Natural killer cell treated with Interleukin-12 subunit alpha and Interleukin-12 subunit beta and Interleukin-15 and Interleukin-18, amount 100 ng/mL, for 72 hours (primary cell): ENCODE results near the gene SMIM3. TPM values are rescaled to one million over a fixed set of nuclear protein-coding genes. Genes with fewer than 3 reads are reported as not detected.

Source experiments
- ATAC-seq, 2 donors: fragments of 150-1000 bp; cut with Tn5 transposase in 1 of 2; sonication (Bioruptor Pico), chemical (Tn5 transposase) in 1 of 2; 2 replicates each; pipeline ENCODE4 v1.10.0; 2021
- DNase-seq: peaks from one replicate; pipeline ENCODE4 v3.0.0; 2022; ENCODE audit warnings: low spot score
- H3K27ac Mint-ChIP-seq, 2 donors: 1 replicate in 1 of 2; 2 replicates in 1 of 2; pipeline ENCODE4 v1.8.0; 2022; ENCODE audit warnings: mixed read lengths in 2 of 2, mild to moderate bottlenecking in 1 of 2, moderate library complexity in 1 of 2
- H3K27me3 Mint-ChIP-seq, 2 donors: 1 replicate in 1 of 2; 2 replicates in 1 of 2; pipeline ENCODE4 v1.8.0; 2022; ENCODE audit warnings: mixed read lengths in 2 of 2
- H3K36me3 Mint-ChIP-seq: one replicate; pipeline ENCODE4 v1.8.0; 2022; ENCODE audit warnings: mixed read lengths
- H3K4me1 Mint-ChIP-seq, 2 donors: 1 replicate in 1 of 2; 2 replicates in 1 of 2; pipeline ENCODE4 v1.8.0; 2022; ENCODE audit warnings: low read depth in 2 of 2, mixed read lengths in 2 of 2, mild to moderate bottlenecking in 1 of 2
- H3K4me3 Mint-ChIP-seq: one replicate; pipeline ENCODE4 v1.8.0; 2022; ENCODE audit warnings: mixed read lengths
- H3K9me3 Mint-ChIP-seq: 2 replicates; pipeline ENCODE4 v1.8.0; 2022; ENCODE audit warnings: mixed read lengths
- total RNA-seq, 2 donors: library from RNA; stranded (reverse); gene quantifications; one replicate each; pipeline ENCODE4 v1.2.3, GENCODE V29; 2022

The SMIM3 gene
- total RNA-seq, 2 donors from 2014 or later, result 24.5 to 30.4 TPM

DNA sequence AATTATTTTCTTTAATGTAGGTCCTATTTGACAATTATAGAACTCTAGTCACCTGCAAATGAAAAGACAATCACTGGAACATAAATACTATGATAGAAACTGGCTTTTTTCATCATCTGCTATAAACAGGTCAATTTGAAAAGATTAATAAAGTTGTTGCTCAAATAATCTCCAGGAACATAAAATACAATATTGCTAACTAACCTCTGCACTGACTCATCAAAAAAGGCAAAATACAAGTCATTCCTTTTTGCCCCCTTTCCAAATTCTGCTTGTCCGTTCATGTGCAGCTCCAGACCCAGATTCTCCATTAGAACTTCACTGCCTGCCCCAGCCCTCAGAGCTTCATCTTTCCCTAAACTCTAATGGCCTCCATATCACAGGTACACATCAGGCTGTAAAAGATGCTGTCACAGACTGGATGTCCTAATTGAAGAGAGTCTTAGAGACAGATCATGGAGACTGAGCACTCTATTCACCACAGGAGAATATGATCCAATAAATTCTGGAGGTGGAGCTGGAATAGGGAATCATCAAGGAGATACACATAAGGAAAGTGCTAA, 21.4 kb upstream of the SMIM3 start:
- Mint-ChIP-seq H3K4me3 (no peak overlapping the region), H3K36me3 (peaks cover 18% of the 10 kb centered on the region), H3K9me3 (no peaks in the 10 kb centered on the region), H3K4me1 (peaks cover 34 to 38% of the 10 kb centered on the region in 2 donors), H3K27me3 (no peaks in the 10 kb centered on the region), H3K27ac (no peak overlapping the region)
- ATAC-seq (no peak), DNase-seq (no peak)

DNA sequence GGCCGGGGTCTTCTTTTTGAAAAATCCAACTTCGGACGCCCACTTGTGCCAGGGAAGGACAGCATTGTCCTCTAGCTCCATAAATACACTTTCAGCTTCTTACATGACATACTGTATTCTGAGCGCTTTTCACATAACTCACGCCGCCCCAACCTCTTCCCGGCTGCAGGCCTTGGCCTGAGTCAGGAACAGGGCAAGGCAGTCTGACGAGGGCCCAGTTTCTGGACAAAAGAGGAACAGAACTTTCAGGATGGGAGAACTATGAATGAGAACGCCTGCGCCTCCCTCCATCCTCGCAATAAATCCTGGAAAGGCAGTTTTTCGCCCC, 20.4 kb upstream of the SMIM3 start:
- Mint-ChIP-seq H3K36me3 (peaks cover 22% of the 10 kb centered on the region), H3K9me3 (no peaks in the 10 kb centered on the region)
- no peak for DNase-seq

DNA sequence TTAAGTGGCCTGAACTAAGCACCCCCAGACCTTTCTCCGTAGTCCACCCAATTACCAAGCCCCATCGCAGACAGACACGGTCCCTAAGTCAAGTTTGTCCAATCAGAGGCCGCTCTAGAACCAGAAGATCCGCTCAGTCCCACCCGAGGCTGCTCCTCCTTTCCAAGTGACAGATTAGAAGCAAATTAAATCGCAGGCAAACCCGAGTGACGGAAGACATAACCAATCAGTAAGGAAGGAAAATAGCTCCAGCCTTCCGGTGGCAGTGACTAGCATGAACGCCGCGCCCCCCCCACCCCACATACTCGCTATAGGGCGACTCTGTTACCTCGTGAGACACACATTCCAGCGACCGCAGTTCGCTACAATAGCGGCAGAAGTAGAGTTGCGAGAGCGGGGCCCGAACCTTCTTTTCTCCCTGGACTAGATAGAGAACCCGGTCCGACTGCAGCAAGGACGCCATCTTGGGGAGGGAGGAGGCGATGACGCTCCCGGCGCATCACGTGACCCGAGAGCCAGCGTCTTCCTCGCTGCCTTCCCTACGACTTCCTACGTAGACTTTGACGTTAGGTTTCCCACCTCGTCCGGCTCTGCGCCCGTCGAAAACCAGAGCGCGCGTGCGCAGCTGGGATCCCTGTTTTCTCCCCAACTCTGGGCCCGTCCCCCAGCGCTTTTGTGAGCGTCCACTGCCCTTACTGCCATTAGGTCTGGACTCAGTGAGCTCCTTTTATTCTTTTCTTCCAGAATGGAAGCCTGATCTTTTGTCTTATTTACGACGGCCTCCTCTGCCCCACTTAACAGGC, 19.8 kb upstream of the SMIM3 start, which contains the start of gene DCTN4:
DCTN4 (minus strand) TSS at position 487 of the 803 bp plus-strand sequence; CDS start at position 463, 24 bp downstream.
- peak; percentile 97 for DNase-seq
- no peak within 1 kb of the TSS for H3K27ac Mint-ChIP-seq
- ATAC-seq, result peak; percentile 96 to 97
- no peak within 1 kb of the TSS for H3K4me3 Mint-ChIP-seq
- H3K27me3 Mint-ChIP-seq, result peaks cover 0 to 6% of the 10 kb centered on the region in 2 donors
- H3K36me3 Mint-ChIP-seq, result peaks cover 17% of the 10 kb centered on the region
- no peaks in the 10 kb centered on the region for H3K9me3 Mint-ChIP-seq
- peaks cover 42 to 49% of the 10 kb centered on the region in 2 donors for H3K4me1 Mint-ChIP-seq

More for the DNA sequence above, 20.4 kb upstream of the SMIM3 start:
- no peak overlapping the region for H3K27ac Mint-ChIP-seq
- H3K4me3 Mint-ChIP-seq, result no peak overlapping the region
- ATAC-seq, result peak; percentile 0 to 13
- H3K4me1 Mint-ChIP-seq, result peaks cover 41 to 48% of the 10 kb centered on the region in 2 donors
- H3K27me3 Mint-ChIP-seq, result peaks cover 0 to 1% of the 10 kb centered on the region in 2 donors

GRCh38 chr5:150759334-150759583, 19.3 kb upstream of the SMIM3 start:
- no peak overlapping the region for H3K27ac Mint-ChIP-seq
- H3K4me1 Mint-ChIP-seq, result peaks cover 39 to 43% of the 10 kb centered on the region in 2 donors
- no peak overlapping the region for H3K4me3 Mint-ChIP-seq
- peaks cover 0 to 6% of the 10 kb centered on the region in 2 donors for H3K27me3 Mint-ChIP-seq
- ATAC-seq, result no peak
- no peak for DNase-seq
- peaks cover 17% of the 10 kb centered on the region for H3K36me3 Mint-ChIP-seq
- no peaks in the 10 kb centered on the region for H3K9me3 Mint-ChIP-seq

DNA sequence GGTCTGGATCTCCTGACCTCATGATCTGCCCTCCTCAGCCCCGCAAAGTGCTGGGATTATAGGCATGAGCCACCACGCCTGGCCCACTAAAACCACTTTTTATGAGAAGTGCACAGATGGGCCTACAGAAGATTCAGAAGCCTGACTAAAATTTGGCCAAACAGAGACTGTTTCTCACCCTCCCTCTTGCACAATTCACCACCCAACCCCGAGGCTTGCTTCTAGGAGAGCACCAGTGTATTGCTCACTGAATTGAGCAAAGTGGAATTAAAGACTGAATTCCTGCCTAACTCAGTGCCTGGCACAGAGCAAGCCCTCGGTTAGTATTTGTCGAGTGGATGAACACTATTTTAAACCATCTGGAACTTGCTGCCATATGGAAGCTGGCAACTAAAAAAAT, 16.3 kb upstream of the SMIM3 start:
- peak overlapping the region; percentile 91 to 94 for H3K27ac Mint-ChIP-seq
- ATAC-seq (no peak), DNase-seq (peak; percentile 71)
- peak overlapping the region; percentile 72 for H3K4me3 Mint-ChIP-seq
- H3K27me3 Mint-ChIP-seq, result peaks cover 0 to 7% of the 10 kb centered on the region in 2 donors
- H3K36me3 Mint-ChIP-seq, result peaks cover 4% of the 10 kb centered on the region
- no peaks in the 10 kb centered on the region for H3K9me3 Mint-ChIP-seq
- H3K4me1 Mint-ChIP-seq, result peaks cover 36 to 39% of the 10 kb centered on the region in 2 donors

DNA sequence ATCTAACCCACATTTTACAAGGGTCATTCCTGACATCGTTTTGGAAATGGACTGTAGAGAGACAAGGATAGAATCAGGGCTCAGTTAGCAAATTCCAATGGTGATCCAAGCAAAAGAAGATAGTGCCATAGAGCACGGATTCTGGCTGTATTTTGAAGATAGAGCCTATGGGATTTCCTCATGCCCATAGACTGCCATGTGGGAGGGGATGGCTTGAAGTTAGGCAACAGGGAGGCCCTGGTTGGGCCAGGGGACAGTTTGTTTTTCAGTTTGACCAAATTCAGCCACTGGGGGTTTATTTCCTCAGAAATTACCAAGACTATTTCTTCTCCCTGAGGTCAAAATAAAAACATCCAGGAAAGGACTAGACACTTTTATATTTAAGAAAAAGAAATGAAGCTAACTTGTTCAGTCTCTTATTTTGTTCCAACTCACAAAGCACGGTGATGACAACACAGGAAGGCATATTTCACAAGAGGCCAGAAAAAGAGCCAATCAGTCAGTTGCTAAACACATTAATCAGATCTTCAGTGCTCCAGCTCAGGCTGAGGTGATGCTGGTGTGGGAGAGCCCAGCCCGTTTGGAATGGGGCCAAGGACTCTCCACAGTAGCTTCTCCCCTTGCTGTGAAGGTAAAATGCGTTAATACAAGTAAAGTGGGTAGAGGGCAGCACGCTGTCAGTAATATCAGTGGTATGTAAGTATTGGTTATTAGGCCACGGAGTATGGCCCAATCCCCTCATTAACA, 15.4 kb upstream of the SMIM3 start:
- H3K36me3 Mint-ChIP-seq, result peaks cover 4% of the 10 kb centered on the region
- peaks cover 2 to 12% of the 10 kb centered on the region in 2 donors for H3K27me3 Mint-ChIP-seq
- H3K4me1 Mint-ChIP-seq, result peaks cover 32 to 37% of the 10 kb centered on the region in 2 donors
- ATAC-seq (no peak), DNase-seq (peak; percentile 69)
- H3K27ac Mint-ChIP-seq, result peak overlapping the region; percentile 91 to 94
- no peaks in the 10 kb centered on the region for H3K9me3 Mint-ChIP-seq
- H3K4me3 Mint-ChIP-seq, result peak overlapping the region; percentile 72

GRCh38 chr5:150764530-150764929, 14.0 kb upstream of the SMIM3 start:
- Mint-ChIP-seq H3K4me1 (peaks cover 26 to 31% of the 10 kb centered on the region in 2 donors), H3K27ac (peak overlapping the region; percentile 91 to 94), H3K9me3 (no peaks in the 10 kb centered on the region), H3K4me3 (peak overlapping the region; percentile 13), H3K27me3 (peaks cover 2 to 12% of the 10 kb centered on the region in 2 donors), H3K36me3 (peaks cover 4% of the 10 kb centered on the region)
- peak in 1 of 2 donors; percentile 49 for ATAC-seq
- no peak for DNase-seq

DNA sequence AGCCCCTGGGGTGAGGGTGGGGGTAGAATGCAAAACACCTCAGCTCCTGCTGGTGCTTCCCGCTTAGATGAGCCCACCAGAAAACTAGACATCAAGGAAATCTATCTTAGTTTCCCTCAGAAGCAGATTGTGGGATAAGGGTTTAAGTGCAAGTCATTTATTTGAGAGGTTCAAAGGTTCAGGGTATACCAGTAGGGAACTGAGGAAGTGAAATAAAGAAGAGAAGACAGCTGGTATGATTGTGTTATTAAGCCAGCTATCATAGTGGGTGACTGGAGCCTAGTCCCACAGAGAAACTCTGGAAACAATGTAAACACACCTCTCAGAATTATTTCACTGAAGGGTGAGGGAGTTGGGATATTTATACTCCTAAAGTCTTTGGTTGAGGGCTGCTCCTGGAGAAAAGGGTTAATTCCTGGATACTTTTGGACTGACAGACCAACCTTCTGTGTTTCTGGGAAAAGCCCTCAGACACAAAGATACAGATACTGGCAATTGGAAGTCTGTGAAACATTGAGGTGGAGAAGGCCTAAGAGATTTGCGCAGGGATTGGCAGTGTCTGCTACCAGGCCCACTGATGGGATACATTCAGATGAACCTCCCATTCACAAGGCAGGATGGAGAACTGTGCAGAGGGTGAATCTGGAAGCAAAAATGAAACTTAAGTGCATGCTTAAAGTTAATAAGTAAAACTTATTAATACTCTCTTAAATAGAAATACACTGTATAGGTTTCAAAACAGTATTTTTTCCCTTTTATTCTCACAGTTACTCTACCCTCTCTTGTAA, 13.4 kb upstream of the SMIM3 start:
- H3K4me3 Mint-ChIP-seq, result peak overlapping the region; percentile 13

DNA sequence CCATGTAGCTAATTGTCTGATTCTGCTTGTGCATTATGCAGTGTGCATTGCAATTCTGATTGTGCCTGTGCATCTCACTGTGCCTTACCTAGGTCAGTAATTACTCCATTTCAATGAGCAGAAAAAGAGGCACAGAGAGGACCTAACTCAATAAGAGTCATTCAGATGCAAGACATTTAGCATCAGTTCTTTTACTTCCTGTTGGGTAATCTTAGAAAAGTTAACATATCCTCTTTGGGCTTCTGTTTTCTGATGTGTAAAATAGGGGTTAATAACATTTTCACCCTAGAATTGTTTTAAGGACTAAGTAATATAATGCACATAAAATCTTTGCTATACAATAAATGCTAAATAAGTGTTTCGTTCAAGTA, 12.8 kb upstream of the SMIM3 start:
- no peaks in the 10 kb centered on the region for H3K9me3 Mint-ChIP-seq

More for the DNA sequence above, 13.4 kb upstream of the SMIM3 start:
- peaks cover 25 to 29% of the 10 kb centered on the region in 2 donors for H3K4me1 Mint-ChIP-seq
- peaks cover 2 to 12% of the 10 kb centered on the region in 2 donors for H3K27me3 Mint-ChIP-seq
- no peaks in the 10 kb centered on the region for H3K9me3 Mint-ChIP-seq
- DNase-seq (no peak), ATAC-seq (no peak)
- H3K27ac Mint-ChIP-seq, result peak overlapping the region; percentile 91 to 94
- peaks cover 4% of the 10 kb centered on the region for H3K36me3 Mint-ChIP-seq

GRCh38 chr5:150766251-150766650, 12.3 kb upstream of the SMIM3 start:
- H3K36me3 Mint-ChIP-seq, result peaks cover 6% of the 10 kb centered on the region
- no peak for ATAC-seq
- peaks cover 2 to 12% of the 10 kb centered on the region in 2 donors for H3K27me3 Mint-ChIP-seq
- no peak overlapping the region for H3K27ac Mint-ChIP-seq
- no peak overlapping the region for H3K4me3 Mint-ChIP-seq
- H3K9me3 Mint-ChIP-seq, result no peaks in the 10 kb centered on the region
- DNase-seq, result no peak
- peaks cover 33 to 34% of the 10 kb centered on the region in 2 donors for H3K4me1 Mint-ChIP-seq

More for the DNA sequence above, 12.8 kb upstream of the SMIM3 start:
- ATAC-seq (no peak), DNase-seq (no peak)
- Mint-ChIP-seq H3K4me3 (no peak overlapping the region), H3K27ac (peak overlapping the region in 1 of 2 donors; percentile 91), H3K36me3 (peaks cover 4% of the 10 kb centered on the region), H3K27me3 (peaks cover 2 to 12% of the 10 kb centered on the region in 2 donors), H3K4me1 (peaks cover 28 to 33% of the 10 kb centered on the region in 2 donors)

DNA sequence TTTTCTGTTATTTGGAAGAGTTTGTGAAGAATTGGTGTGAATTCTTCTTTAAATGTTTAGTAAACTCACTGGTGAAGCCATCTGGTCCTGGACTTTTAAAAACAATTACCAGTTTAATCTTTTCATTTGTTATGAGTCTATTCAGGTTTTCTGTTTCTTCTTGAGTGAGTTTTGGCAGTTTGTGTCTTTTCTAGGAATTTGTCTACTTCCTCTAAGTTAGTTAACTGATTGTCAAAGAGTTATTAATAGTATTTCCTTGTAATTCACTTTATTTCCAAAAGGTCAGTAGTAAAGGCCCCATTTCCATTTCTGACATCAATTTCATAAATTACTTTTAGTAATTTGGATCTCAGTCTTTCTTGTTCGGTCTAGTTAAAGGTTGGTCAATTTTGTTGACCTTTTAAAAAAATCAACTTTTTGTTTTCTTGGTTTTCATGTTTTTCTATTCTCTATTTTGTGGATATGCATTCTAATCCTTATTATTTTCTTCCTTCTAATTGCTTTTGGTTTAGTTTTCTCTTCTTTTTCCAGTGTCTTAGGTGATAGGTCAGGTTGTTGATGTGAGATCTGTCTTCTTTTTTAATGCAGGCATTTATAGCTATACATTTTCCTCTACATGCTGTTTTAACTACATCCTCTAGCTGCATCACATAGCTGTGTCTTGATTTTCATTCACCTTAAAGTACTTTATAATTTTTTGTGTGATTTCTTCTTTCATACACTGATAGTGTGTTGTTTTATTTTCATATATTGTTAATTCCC, 7.3 kb upstream of the SMIM3 start:
- Mint-ChIP-seq H3K27me3 (peaks cover 5 to 13% of the 10 kb centered on the region in 2 donors), H3K36me3 (peaks cover 6% of the 10 kb centered on the region), H3K9me3 (no peaks in the 10 kb centered on the region), H3K4me1 (peaks cover 16 to 21% of the 10 kb centered on the region in 2 donors), H3K4me3 (peak overlapping the region; percentile 44), H3K27ac (peak overlapping the region; percentile 8 to 68)
- ATAC-seq, result no peak
- no peak for DNase-seq

DNA sequence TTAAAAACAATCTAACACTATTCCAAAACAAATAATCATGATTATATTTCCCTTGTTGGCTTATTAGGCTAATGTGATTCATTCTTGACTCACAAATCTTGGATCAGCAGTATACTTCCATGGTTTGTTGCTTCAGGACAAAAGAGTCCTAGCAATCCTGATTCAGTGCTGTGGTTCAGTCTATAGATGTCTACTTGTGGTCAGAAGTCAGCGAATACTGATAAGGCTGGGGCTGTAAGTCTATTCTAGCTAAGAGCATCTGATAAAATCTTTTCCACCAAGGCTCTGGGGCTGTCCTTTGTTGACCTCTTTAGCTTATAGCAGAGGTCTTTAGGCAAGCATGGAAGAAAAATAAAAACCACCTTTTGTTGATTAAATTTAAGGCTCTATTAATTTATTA, 4.4 kb upstream of the SMIM3 start:
- Mint-ChIP-seq H3K36me3 (peaks cover 6% of the 10 kb centered on the region), H3K4me3 (no peak overlapping the region), H3K4me1 (peaks cover 23 to 27% of the 10 kb centered on the region in 2 donors), H3K27ac (no peak overlapping the region), H3K9me3 (no peaks in the 10 kb centered on the region), H3K27me3 (peaks cover 3 to 7% of the 10 kb centered on the region in 2 donors)
- DNase-seq (no peak), ATAC-seq (no peak)

- Mint-ChIP-seq H3K27me3 (peaks cover 3 to 7% of the 10 kb centered on the region in 2 donors), H3K36me3 (no peaks in the 10 kb centered on the region), H3K4me1 (peaks cover 42 to 50% of the 10 kb centered on the region in 2 donors), H3K27ac (peak overlapping the region; percentile 89 to 90), H3K4me3 (peak overlapping the region; percentile 98), H3K9me3 (no peaks in the 10 kb centered on the region)
- DNase-seq (no peak), ATAC-seq (no peak)
These were observed 872 bp upstream of the SMIM3 start for GRCh38 chr5:150777685-150778084.
